ENCODE data around the gene HDAC4.

The HDAC4 gene

GRCh38 chr2:239021651-239022436 lies 379.0 kb downstream of the HDAC4 start:
- no peaks in the 10 kb centered on the region for H3K79me2 ChIP-seq (ENCODE audit: insufficient read depth, low read length)
- H3F3A ChIP-seq (ENCODE audit: low read depth) = no peaks in the 10 kb centered on the region
- H4K20me1 ChIP-seq (ENCODE audit: insufficient read depth, low read length, poor library complexity, severe bottlenecking) = no peaks in the 10 kb centered on the region
- H3K9me3 ChIP-seq (ENCODE audit: insufficient read depth, low read depth, low read length) = no peaks in the 10 kb centered on the region; the same call in 1 of the 2 replicates
- no peak overlapping the region for H3K4me3 ChIP-seq (ENCODE audit: low read length, poor library complexity, severe bottlenecking)
- no peaks in the 10 kb centered on the region for H3K9me2 ChIP-seq (replicated peaks; ENCODE audit: low read depth, low read length)
- H3K9ac ChIP-seq (ENCODE audit: low read depth, low read length, poor library complexity, severe bottlenecking) = no peak overlapping the region
- H3K36me3 ChIP-seq (ENCODE audit: insufficient read depth, low read length) = no peaks in the 10 kb centered on the region
- H3K4me2 ChIP-seq (ENCODE audit: low read depth, low read length, poor library complexity, severe bottlenecking) = no peak overlapping the region
- TF ChIP-seq, protein P1, sequence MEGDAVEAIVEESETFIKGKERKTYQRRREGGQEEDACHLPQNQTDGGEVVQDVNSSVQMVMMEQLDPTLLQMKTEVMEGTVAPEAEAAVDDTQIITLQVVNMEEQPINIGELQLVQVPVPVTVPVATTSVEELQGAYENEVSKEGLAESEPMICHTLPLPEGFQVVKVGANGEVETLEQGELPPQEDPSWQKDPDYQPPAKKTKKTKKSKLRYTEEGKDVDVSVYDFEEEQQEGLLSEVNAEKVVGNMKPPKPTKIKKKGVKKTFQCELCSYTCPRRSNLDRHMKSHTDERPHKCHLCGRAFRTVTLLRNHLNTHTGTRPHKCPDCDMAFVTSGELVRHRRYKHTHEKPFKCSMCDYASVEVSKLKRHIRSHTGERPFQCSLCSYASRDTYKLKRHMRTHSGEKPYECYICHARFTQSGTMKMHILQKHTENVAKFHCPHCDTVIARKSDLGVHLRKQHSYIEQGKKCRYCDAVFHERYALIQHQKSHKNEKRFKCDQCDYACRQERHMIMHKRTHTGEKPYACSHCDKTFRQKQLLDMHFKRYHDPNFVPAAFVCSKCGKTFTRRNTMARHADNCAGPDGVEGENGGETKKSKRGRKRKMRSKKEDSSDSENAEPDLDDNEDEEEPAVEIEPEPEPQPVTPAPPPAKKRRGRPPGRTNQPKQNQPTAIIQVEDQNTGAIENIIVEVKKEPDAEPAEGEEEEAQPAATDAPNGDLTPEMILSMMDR (conservative IDR thresholded peaks at IDR 0.05; ENCODE audit: low read length) = no peak
- TF ChIP-seq EZH2phosphoT487 (IDR thresholded peaks at IDR 0.05; ENCODE audit: borderline replicate concordance) = no peak
- H3K27me3 ChIP-seq (ENCODE audit: insufficient read depth, low read length, poor library complexity, severe bottlenecking) = no peaks in the 10 kb centered on the region
- no peaks in the 10 kb centered on the region for H3K4me1 ChIP-seq (ENCODE audit: insufficient read depth, low read length, poor library complexity, severe bottlenecking)
- no peak overlapping the region for H2AFZ ChIP-seq (ENCODE audit: low read length)

- Histone ChIP-seq H3F3A (ENCODE audit: low read depth) (no peaks in the 10 kb centered on the region), H3K9me2 (replicated peaks; ENCODE audit: low read depth, low read length) (no peaks in the 10 kb centered on the region), H3K4me2 (ENCODE audit: low read depth, low read length, poor library complexity, severe bottlenecking) (no peak overlapping the region), H3K9ac (ENCODE audit: low read depth, low read length, poor library complexity, severe bottlenecking) (no peak overlapping the region), H3K36me3 (ENCODE audit: insufficient read depth, low read length) (no peaks in the 10 kb centered on the region), H3K4me1 (ENCODE audit: insufficient read depth, low read length, poor library complexity, severe bottlenecking) (no peaks in the 10 kb centered on the region), H3K4me3 (ENCODE audit: low read length, poor library complexity, severe bottlenecking) (no peak overlapping the region), H4K20me1 (ENCODE audit: insufficient read depth, low read length, poor library complexity, severe bottlenecking) (no peaks in the 10 kb centered on the region), H2AFZ (ENCODE audit: low read length) (no peak overlapping the region), H3K9me3 (ENCODE audit: insufficient read depth, low read depth, low read length) (no peaks in the 10 kb centered on the region; the same call in 1 of the 2 replicates), H3K79me2 (ENCODE audit: insufficient read depth, low read length) (no peaks in the 10 kb centered on the region), H3K27me3 (ENCODE audit: insufficient read depth, low read length, poor library complexity, severe bottlenecking) (no peaks in the 10 kb centered on the region)
- no peak for TF ChIP-seq EZH2phosphoT487 (IDR thresholded peaks at IDR 0.05; ENCODE audit: borderline replicate concordance)
- TF ChIP-seq, protein P1 (conservative IDR thresholded peaks at IDR 0.05; ENCODE audit: low read length) = no peak
Observed at GRCh38 chr2:239021224-239021623, 379.6 kb downstream of the HDAC4 start.

- Histone ChIP-seq H3F3A (ENCODE audit: low read depth) (no peaks in the 10 kb centered on the region), H3K79me2 (ENCODE audit: insufficient read depth, low read length) (no peaks in the 10 kb centered on the region), H3K27me3 (ENCODE audit: insufficient read depth, low read length, poor library complexity, severe bottlenecking) (no peaks in the 10 kb centered on the region), H3K9me3 (ENCODE audit: insufficient read depth, low read depth, low read length) (no peaks in the 10 kb centered on the region; the same call in 1 of the 2 replicates), H3K9me2 (replicated peaks; ENCODE audit: low read depth, low read length) (no peaks in the 10 kb centered on the region), H3K4me1 (ENCODE audit: insufficient read depth, low read length, poor library complexity, severe bottlenecking) (no peaks in the 10 kb centered on the region), H2AFZ (ENCODE audit: low read length) (no peak overlapping the region), H3K36me3 (ENCODE audit: insufficient read depth, low read length) (no peaks in the 10 kb centered on the region), H3K4me3 (ENCODE audit: low read length, poor library complexity, severe bottlenecking) (no peak overlapping the region), H4K20me1 (ENCODE audit: insufficient read depth, low read length, poor library complexity, severe bottlenecking) (no peaks in the 10 kb centered on the region), H3K4me2 (ENCODE audit: low read depth, low read length, poor library complexity, severe bottlenecking) (no peak overlapping the region), H3K9ac (ENCODE audit: low read depth, low read length, poor library complexity, severe bottlenecking) (no peak overlapping the region)
- TF ChIP-seq, protein P1 (conservative IDR thresholded peaks at IDR 0.05; ENCODE audit: low read length) = no peak
- no peak for TF ChIP-seq EZH2phosphoT487 (IDR thresholded peaks at IDR 0.05; ENCODE audit: borderline replicate concordance)
Observed at GRCh38 chr2:239020541-239021041, 380.2 kb downstream of the HDAC4 start.

Data from Loucy (cell line).